ENCODE results near the gene PER3. TPM values are rescaled to one million over a fixed set of nuclear protein-coding genes. Genes with fewer than 3 reads are reported as not detected.

Gene PER3
- total and polyA plus RNA-seq, 2 of the 8 experiments (the other 6 are each of a cell fraction or from before 2014, with no cell fraction given), result 8.3 to 9.3 TPM

DNA sequence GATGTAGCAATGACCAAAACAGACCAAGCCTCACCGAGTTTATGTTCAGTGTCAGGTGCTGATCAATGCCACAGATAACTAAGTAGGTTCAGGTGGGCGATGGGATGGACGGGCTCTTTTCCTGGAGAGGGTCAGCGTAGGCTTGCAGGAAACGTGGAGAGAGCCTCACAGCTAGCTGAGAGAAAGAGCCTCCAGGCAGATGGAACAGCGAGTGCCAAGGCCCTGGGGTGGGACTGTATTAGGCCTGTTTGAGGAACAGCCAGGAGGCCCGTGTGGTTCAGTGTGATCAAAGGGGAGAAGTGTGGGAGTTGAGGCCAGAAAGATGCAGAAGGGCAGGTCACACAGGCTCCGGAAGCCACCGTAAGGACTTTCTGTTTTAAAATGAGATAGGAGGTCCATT lies 76.0 kb downstream of the PER3 start:
- H4K91ac ChIP-seq (replicated peaks; ENCODE audit: insufficient read length, low read length), result peak overlapping the region; percentile 34
- H3K56ac ChIP-seq (replicated peaks; ENCODE audit: insufficient read length, low read depth, low read length), result no peak overlapping the region
- no peak overlapping the region for H2BK12ac ChIP-seq (ENCODE audit: low read depth, low read length)
- H3K14ac ChIP-seq (ENCODE audit: insufficient read length), result no peak overlapping the region
- H3K9ac ChIP-seq (replicated peaks in 1 of 4; ENCODE audit: extremely low read depth in 1 of 4, low read depth in 3 of 4, low read length in 3 of 4), result no peak overlapping the region
- no peaks in the 10 kb centered on the region for H3K23me2 ChIP-seq (ENCODE audit: low read depth, low read length)
- H3K4me3 ChIP-seq (ENCODE audit: extremely low read depth in 1 of 4, insufficient read depth in 2 of 4, low read depth in 3 of 4, low read length in 4 of 4), result no peak overlapping the region
- no peak overlapping the region for H2BK5ac ChIP-seq (ENCODE audit: low read depth, low read length)
- FAIRE-seq (no peak), DNase-seq (ENCODE audit: low read depth in 1 of 2, low spot score in 2 of 2) (no peak)
- no peaks in the 10 kb centered on the region for H3K79me2 ChIP-seq (ENCODE audit: control insufficient read depth in 1 of 2, insufficient read depth in 2 of 2, low read length in 2 of 2)
- CTCF ChIA-PET (ENCODE audit: partially characterized antibody), result interaction anchor here (1.2 kb wide), 1 partner anchor 39 kb away, joined by 3 read pairs; no protein-coding TSS in a partner anchor
- no peak overlapping the region for H4K8ac ChIP-seq (ENCODE audit: extremely low read depth, insufficient read depth, low read length)
- H3K4ac ChIP-seq (replicated peaks; ENCODE audit: insufficient read length, low read depth, low read length), result no peak overlapping the region
- no peaks in the 10 kb centered on the region; a peak in 1 of 7 replicates for H3K4me1 ChIP-seq (replicated peaks in 1 of 4; ENCODE audit: control insufficient read depth in 3 of 4, insufficient read depth in 4 of 4, low read length in 3 of 4)
- H2AK5ac ChIP-seq (ENCODE audit: low read depth, low read length), result no peak overlapping the region
- no peak overlapping the region for H2BK20ac ChIP-seq (ENCODE audit: low read length)
- no peak overlapping the region for H3K4me2 ChIP-seq (ENCODE audit: insufficient read depth in 1 of 2, low read depth in 2 of 2, low read length in 2 of 2)
- no peaks in the 10 kb centered on the region for H3K36me3 ChIP-seq (ENCODE audit: control insufficient read depth in 2 of 4, insufficient read depth in 4 of 4, low read length in 3 of 4)
- no peak overlapping the region for H3K23ac ChIP-seq (ENCODE audit: insufficient read length)
- no peaks in the 10 kb centered on the region for H3K27me3 ChIP-seq (replicated peaks in 1 of 4; ENCODE audit: control insufficient read depth in 3 of 4, extremely low read depth in 1 of 4, insufficient read depth in 3 of 4, low read length in 3 of 4)
- H3K9me3 ChIP-seq (ENCODE audit: insufficient read depth in 2 of 2, low read depth in 1 of 2, low read length in 1 of 2), result no peaks in the 10 kb centered on the region
- WGBS, 2 experiments (ENCODE audit: extremely low coverage in 1 of 2, insufficient coverage in 1 of 2, insufficient read length in 1 of 2, insufficient replicate concordance in 2 of 2, low coverage in 1 of 2, low lambda C conversion rate in 2 of 2, missing lambda C conversion rate in 1 of 2), result 90% methylated on average over 9 of the region's 9 CpGs; no CpG with 5 or more reads in 1 of the 2 experiments
- H2BK15ac ChIP-seq (ENCODE audit: low read length), result no peak overlapping the region
- no peaks in the 10 kb centered on the region for H4K20me1 ChIP-seq (replicated peaks in 1 of 2; ENCODE audit: control insufficient read depth in 1 of 2, insufficient read depth in 2 of 2, low read length in 2 of 2)
- H3K27ac ChIP-seq (ENCODE audit: low read depth, low read length), result no peak overlapping the region
- POLR2A ChIA-PET (ENCODE audit: partially characterized antibody), result no interaction called here
- H2AFZ ChIP-seq (ENCODE audit: low read length), result no peak overlapping the region
- H4K5ac ChIP-seq (ENCODE audit: insufficient read length, low read depth, low read length), result no peak overlapping the region
- H3K18ac ChIP-seq (ENCODE audit: extremely low read depth, low read length), result no peak overlapping the region
- no peak overlapping the region for H2BK120ac ChIP-seq (replicated peaks; ENCODE audit: low read depth, low read length)
- H3K79me1 ChIP-seq (ENCODE audit: low read depth, low read length), result no peaks in the 10 kb centered on the region
- TF ChIP-seq KDM1A (IDR thresholded peaks at IDR 0.05; ENCODE audit: borderline replicate concordance, low read length) (no peak), SRF (IDR thresholded peaks at IDR 0.05; ENCODE audit: low read depth, low read length) (no peak), CHD1 (IDR thresholded peaks at IDR 0.05; ENCODE audit: low read depth, low read length) (no peak), SIRT6 (IDR thresholded peaks at IDR 0.05; ENCODE audit: low read length) (no peak), JUND (IDR thresholded peaks at IDR 0.05; ENCODE audit: low read length) (no peak), EZH2 (IDR thresholded peaks at IDR 0.05; ENCODE audit: low read depth, low read length, severe bottlenecking) (no peak), BRCA1 (IDR thresholded peaks at IDR 0.05; ENCODE audit: low read depth, low read length) (no peak), CBX5 (IDR thresholded peaks at IDR 0.05; ENCODE audit: low read depth, low read length) (no peak), FOSL1 (IDR thresholded peaks at IDR 0.05; ENCODE audit: insufficient read depth, low read depth, low read length) (no peak), POU5F1 (IDR thresholded peaks at IDR 0.05; ENCODE audit: low read depth, low read length) (no peak), RNF2 (IDR thresholded peaks at IDR 0.05; ENCODE audit: borderline replicate concordance, low read depth, low read length, missing control alignments, poor library complexity, severe bottlenecking) (no peak), RAD21 (IDR thresholded peaks at IDR 0.05 in 1 of 2, conservative IDR thresholded peaks at IDR 0.05 in 1 of 2; ENCODE audit: low read depth in 2 of 2, low read length in 2 of 2) (no peak), YY1 (IDR thresholded peaks at IDR 0.05; ENCODE audit: low read depth, low read length) (no peak), BACH1 (IDR thresholded peaks at IDR 0.05; ENCODE audit: low read length) (no peak), PHF8 (conservative IDR thresholded peaks at IDR 0.05; ENCODE audit: low read depth, low read length) (no peak)

Measured in H1 (cell line).